Measurements from ENCODE around the gene CHST9. TPM values are rescaled to one million over a fixed set of nuclear protein-coding genes. Genes with fewer than 3 reads are reported as not detected.

CHST9 gene
- not detected in 5 replicates for total RNA-seq (2022; extraction: Qiagen RNA extraction)

DNA sequence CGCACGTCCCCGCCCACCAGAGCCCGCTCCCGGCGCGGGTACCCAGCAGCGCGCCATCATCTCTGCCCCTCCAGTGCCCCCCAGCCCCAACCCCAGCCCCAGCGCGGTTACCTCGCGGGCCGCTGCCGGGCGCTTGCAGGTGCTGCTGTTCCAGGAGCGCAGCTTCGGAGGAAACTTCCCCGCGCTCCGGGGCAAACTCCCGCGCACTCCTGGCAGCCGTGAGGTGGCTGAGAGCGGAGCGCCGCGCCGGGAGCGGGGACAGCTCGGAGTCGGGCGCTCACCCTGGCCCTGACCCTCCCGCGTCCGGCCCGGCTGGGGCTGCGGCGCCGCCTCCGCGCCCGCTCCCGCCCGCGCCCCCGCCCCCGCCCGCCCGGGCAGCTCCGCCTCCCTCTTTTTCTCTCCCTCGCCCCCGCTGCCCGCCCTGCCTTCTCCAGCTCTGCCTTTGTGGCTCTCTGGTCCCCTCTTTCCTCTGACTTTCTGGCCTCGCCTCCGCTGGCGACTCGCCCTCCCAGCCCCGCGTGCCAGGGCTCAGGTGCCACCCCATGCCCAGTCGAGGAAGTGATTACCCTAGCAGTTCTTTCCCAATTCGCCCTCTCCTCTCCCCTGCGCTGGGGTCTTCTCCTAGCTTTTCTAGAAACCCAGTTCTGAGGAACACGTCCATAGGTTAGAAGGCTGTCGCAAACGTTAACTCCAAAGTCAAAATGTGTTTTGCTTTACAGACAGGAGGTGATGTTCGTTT lies at the start of gene CHST9:
TSS of gene CHST9 (minus strand) at position 284 of the 739 bp plus-strand sequence. CDS start 42,499 bp downstream, outside the sequence.

DNA sequence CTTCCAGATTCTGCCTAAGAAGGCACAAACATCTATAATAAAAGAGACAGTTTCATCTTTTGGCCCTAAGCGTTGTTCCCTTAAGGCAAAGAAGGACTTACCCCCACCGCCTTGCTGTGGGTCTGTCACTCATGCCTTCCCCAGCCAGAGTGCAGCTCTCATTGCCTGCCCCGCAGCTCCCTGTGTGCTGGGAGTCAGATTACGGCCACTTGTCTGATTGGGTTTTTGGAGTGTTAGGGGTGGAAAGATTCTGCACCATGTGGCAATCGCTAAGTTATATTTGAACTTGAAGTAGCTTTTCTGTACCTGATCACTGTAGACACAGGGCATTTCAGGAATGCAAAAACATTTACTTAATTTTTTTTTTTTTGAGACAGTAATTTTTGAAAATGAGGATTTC lies 319.6 kb downstream of the CHST9 start, which contains the start of gene AQP4:
TSS of gene AQP4 (minus strand) at position 151 of the 400 bp plus-strand sequence. CDS start at position 133, 18 bp downstream.

Measured in A549 treated with Mapracorat at 1 μM for 4 hours (cell line).